Lower leg skin (tissue), 4 donors: Measurements from ENCODE around the gene SLC5A3. TPM values are rescaled to one million over a fixed set of nuclear protein-coding genes. Genes with fewer than 3 reads are reported as not detected.

ENCODE experiments used
- DNase-seq, 2 donors: peaks; one replicate each; pipeline ENCODE4 v3.0.0-alpha.2; 2019; ENCODE audit warnings: low spot score in 2 of 2
- H3K4me3 ChIP-seq: fragments of 200-600 bp; sonication (generic); 2 replicates; pipeline ENCODE4 v1.5.1; 2017; ENCODE audit warnings: mild to moderate bottlenecking, low read depth; ENCODE audit not compliant: poor library complexity, severe bottlenecking
- CTCF ChIP-seq, 3 donors: fragments of 450-650 bp; IDR thresholded peaks; one replicate each; pipeline ENCODE4 v1.5.1; 2016; ENCODE audit warnings: antibody characterized with exemption in 3 of 3, mild to moderate bottlenecking in 3 of 3, moderate library complexity in 2 of 3
- POLR2A ChIP-seq, 2 donors: fragments of 450-650 bp; IDR thresholded peaks; one replicate each; pipeline ENCODE4 v1.6.1; 2016 to 2017; ENCODE audit warnings: antibody characterized with exemption in 2 of 2, mild to moderate bottlenecking in 1 of 2, moderate library complexity in 1 of 2
- WGBS, 2 donors: methylation state at CpG; one replicate each; pipeline ENCODE4 v1.1.5; 2018; 5-methylcytosine and 5-hydroxymethylcytosine counted together
- intact Hi-C: fragments of 100-400 bp; cut with DNase I; formaldehyde crosslinking; loops from one replicate; pipeline ENCODE4 v1.15.0; 2023; ENCODE audit warnings: low total_unique reads
- total RNA-seq, 4 donors: library from RNA; depleted of rRNA; stranded (reverse); fragments of >200 nt; gene quantifications; one replicate each; pipeline ENCODE4 v1.1.0, GENCODE V29; 2016

The SLC5A3 gene
- total RNA-seq, 4 donors from 2014 or later = 12.8 to 33.3 (median 28.6) TPM

GRCh38 chr21:34094949-34095348, 21.6 kb downstream of the SLC5A3 start:
- DNase-seq = no peak
- 95 to 96% methylated on average over 7 of the region's 7 CpGs for WGBS, 2 donors
- H3K4me3 ChIP-seq = no peak overlapping the region
- intact Hi-C loops = no loop called here
- TF ChIP-seq POLR2A (IDR thresholded peaks at IDR 0.05) (no peak), CTCF (IDR thresholded peaks at IDR 0.05) (no peak)

GRCh38 chr21:34097442-34097841, 24.1 kb downstream of the SLC5A3 start:
- intact Hi-C loops = no loop called here
- 77% methylated on average over 2 of the region's 2 CpGs for WGBS, 2 donors
- TF ChIP-seq POLR2A (IDR thresholded peaks at IDR 0.05) = no peak
- no peak for TF ChIP-seq CTCF (IDR thresholded peaks at IDR 0.05)
- H3K4me3 ChIP-seq = no peak overlapping the region
- no peak for DNase-seq

- WGBS, 2 donors = 91 to 97% methylated on average over 2 of the region's 2 CpGs
- no peak for DNase-seq
- no peak overlapping the region for H3K4me3 ChIP-seq
- TF ChIP-seq CTCF (IDR thresholded peaks at IDR 0.05) = no peak
- TF ChIP-seq POLR2A (IDR thresholded peaks at IDR 0.05) = no peak
- intact Hi-C loops = no loop called here
Observed at GRCh38 chr21:34100337-34100736, 27.0 kb downstream of the SLC5A3 start.

GRCh38 chr21:34100790-34101189, 27.4 kb downstream of the SLC5A3 start:
- intact Hi-C loops = no loop called here
- DNase-seq = no peak
- TF ChIP-seq CTCF (IDR thresholded peaks at IDR 0.05) (no peak), POLR2A (IDR thresholded peaks at IDR 0.05) (no peak)
- H3K4me3 ChIP-seq = no peak overlapping the region
- WGBS, 2 donors = 52 to 58% methylated on average over 4 of the region's 4 CpGs

- no peak for DNase-seq
- TF ChIP-seq POLR2A (IDR thresholded peaks at IDR 0.05) (no peak), CTCF (IDR thresholded peaks at IDR 0.05) (no peak)
- intact Hi-C loops = no loop called here
- H3K4me3 ChIP-seq = no peak overlapping the region
Observed at GRCh38 chr21:34105947-34106541, 32.7 kb downstream of the SLC5A3 start.

GRCh38 chr21:34107606-34108005, 34.2 kb downstream of the SLC5A3 start:
- intact Hi-C loops = no loop called here
- no peak for DNase-seq
- TF ChIP-seq POLR2A (IDR thresholded peaks at IDR 0.05) = no peak
- no peak for TF ChIP-seq CTCF (IDR thresholded peaks at IDR 0.05)
- WGBS, 2 donors = 66 to 71% methylated on average over 1 of the region's 1 CpG
- no peak overlapping the region for H3K4me3 ChIP-seq
